DMS53 treated with DMSO at 0.1 percent for 48 hours (cell line): ENCODE measurements around the gene C19orf25.
A peak's percentile ranks its signal among the peaks of the same experiment; 100 is the strongest.
"Not testable (repeated sequence)": the region's sequence is repeated elsewhere in the genome, so short reads cannot be mapped to it uniquely, and the experiment has no call there.

Experiments used
- DNase-seq: peaks from one replicate; lab custom pipeline; 2025; ENCODE audit not compliant: unreplicated experiment; lab: John Stamatoyannopoulos, UW

Gene C19orf25

DNA sequence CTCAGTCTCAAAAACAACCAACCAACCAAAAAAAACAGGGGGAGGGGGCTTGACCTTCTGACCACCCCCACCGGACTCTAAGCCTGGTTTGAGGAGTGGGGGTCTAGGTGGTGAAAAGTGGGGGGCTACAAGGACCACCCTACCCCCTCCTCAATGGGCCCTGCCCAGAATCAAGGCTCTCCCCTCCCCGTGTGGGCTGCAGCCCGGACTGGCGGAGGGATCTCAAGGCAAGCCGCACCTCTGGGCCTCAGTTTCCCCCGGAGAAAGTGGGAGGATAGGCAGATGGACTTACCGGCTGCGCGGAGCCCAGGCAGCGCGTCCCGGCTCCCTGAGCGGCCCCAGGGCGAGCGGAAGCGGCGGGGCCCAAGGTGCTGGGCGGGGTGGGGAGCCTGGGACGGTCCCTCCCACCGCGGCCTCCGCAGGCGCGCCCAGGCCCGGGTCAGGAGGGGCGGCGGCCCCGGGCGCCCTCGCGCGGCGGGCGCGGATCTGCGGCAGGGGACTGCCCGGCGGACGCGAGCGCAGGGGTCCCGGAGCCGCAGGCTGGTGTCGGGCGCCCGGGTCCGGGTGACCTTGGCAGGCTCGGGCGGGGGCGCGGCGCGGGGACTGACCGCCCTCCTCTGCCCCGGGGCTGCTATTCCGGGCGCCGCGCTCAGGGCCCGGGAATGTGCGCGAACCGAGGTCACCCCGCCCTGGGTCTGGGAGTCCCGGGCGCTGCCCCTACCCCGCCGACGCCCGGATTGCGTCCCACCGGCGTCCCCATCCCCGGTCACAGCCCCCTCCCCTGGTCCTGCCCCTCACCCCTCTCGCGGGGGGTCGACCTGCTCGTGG lies 33.9 kb upstream of the C19orf25 start, which contains the start of gene ADAMTSL5:
Gene ADAMTSL5, minus strand, starts transcription at position 349 of the 828 bp plus-strand sequence. CDS start 2,076 bp downstream, outside the sequence.
- no peak for DNase-seq

GRCh38 chr19:1511318-1512317 lies 32.6 kb upstream of the C19orf25 start:
- no peak for DNase-seq

DNA sequence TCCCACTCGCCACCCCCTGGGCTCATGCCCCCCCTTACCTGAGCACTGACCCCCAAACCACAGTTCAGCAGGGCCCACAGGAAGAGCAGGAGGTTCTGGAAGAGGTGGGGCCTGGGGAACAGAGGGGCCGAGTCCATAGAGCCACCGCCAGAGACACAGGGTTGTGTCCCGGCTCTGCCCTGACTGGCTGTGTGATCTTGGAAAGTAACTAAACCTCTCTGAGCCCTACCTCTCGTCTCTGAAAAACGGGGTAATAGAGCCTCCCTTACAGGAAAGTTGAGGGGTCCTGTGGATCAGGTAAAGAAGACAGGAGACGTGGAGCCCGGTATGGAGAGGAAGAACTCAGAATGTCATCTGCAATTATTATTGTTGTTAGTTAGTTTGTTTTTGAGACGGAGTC lies 31.8 kb upstream of the C19orf25 start:
- no peak for DNase-seq

DNA sequence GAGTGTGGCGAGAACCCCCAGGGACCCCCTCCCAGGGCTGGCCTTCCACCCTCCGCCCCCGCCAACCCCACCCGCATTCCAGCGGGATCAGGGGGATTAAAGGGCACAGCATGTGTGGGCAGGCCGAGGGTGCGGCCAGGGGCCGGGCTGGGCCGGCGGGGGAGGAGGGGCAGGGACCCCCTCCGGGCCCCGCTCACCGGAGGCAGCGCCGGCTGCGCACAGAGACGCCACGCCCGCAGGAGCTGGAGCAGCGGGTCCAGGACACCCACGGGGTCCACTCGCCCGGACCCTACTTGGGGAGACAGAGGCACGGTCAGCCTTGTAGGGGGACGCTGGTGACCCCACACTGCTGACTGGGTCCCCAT lies 31.4 kb upstream of the C19orf25 start:
- DNase-seq = no peak

- DNase-seq = no peak
These were observed 30.8 kb upstream of the C19orf25 start for GRCh38 chr19:1509602-1510441.

GRCh38 chr19:1508507-1508856 lies 29.5 kb upstream of the C19orf25 start:
- DNase-seq = no peak

DNA sequence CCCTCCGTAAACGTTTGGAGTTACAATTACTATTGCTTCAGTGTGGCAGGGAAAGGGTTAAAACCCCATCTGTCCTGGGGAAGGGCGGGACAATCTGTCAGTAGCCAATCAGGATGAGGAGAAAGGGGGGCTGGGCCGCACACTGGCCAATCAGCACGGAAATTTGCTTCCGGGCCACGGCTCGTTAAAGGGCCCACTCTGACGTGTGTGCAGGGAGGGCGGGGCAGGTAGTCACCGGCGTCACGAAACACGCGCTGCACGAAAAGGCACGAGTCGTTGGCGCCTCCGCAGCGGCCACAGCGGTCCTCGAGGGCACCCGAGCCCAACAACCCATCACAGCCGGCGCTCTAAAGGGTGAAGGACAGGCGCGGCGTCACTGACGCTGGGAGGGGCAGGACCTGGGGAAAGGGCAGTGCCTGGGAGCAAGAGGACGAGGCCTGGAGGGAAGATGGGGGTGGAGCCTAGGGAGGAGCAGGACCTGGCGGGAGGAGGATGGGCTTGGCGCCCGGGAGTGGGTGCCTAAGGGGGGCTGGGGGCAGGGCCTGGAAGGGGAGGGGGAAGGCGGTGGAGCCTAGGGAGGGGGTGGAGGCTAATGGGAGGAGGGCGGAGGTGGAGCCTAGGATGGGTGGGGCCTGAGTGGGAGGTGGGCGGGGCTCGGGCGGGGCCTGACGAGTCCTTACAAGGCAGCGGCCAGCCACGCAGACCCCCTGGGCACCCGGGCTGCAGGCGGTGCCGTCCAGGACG lies 28.9 kb upstream of the C19orf25 start:
- DNase-seq = peak; percentile 66

- DNase-seq = no peak
These were observed 28.2 kb upstream of the C19orf25 start for GRCh38 chr19:1507192-1507660.

DNA sequence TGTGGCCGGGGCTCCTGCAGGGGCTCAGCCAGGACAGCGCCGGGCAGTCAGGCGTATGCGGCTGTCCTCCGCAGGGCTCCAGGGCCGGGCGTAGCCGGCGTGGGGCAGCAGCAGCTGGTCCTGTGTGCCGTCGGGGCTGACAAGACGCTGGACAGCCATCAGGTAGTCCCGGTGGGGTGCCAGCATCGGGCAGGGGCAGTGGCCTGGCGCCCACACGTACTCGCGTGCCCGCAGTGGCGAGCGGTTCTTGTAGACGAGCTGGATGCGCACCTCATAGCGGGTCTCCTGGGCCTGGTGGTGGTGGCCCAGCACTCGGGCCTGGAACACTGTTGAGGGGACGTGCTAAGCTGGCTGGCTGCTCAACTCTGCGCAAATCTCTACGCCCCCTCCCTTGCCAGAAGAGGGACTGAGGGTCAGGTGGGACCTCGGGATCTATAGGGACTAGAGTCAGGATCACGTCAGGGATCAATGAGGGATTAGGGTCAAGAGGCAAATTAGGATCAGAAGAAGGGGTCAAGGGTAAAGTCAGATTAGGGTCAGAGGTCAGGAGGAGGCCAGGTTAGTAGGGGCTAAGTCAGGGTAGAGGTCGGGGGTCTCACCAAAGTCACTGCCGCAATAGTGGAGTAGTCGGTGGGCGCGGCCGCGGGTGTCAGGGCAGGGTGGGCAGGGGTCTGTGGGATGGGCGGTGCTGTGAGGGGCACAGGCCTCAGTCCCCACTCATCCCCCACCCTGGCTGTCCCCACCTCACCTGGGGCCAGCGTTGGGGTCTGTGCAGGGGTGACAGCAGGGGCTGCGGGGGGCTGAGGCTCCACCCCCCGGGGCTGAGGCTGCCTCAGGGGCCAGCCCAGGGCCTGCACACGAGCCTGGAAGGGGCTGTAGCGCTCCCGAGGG lies 27.2 kb upstream of the C19orf25 start:
- no peak for DNase-seq

- DNase-seq = no peak
These were observed 26.0 kb upstream of the C19orf25 start for GRCh38 chr19:1505012-1505411.

DNA sequence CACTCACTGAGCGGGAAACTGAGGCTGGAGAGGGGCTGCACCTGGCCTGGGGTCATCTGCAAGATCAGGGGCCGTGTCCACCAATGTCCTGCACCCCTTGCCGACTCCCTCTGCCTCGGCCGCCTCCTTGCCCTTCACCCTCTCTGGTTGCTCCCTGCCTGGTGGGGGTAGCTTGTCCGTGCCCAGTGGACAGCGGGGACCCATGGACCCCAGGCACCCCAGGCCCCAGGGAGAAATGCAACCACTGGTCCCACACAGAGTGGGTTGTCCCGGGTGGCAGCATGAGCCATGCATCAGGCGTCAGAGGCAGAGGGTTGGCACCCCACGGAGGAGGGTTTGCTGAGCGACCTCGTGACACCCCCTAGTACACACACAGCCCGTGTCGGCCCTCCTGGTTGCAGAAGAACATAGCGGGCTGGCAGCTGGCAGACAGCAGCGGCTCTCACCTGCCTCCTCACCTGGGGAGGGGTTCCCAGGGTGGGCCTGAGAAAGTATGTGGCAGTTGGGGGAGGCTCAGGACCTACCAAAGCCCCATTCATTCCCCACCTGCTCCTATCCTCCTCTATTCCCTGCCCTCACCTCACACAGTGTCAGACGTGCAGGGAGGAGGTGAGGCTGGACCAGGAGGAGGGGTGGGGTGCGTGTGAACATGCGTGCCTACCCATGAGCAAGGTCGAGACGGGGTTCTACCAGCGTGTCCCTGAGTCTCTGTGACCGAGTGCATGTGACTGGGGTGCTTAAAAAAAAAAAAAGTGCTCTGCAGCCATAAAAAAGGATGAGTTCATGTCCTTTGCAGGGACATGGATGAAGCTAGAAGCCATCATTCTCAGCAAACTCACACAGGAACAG lies 25.1 kb upstream of the C19orf25 start:
- DNase-seq = no peak

DNA sequence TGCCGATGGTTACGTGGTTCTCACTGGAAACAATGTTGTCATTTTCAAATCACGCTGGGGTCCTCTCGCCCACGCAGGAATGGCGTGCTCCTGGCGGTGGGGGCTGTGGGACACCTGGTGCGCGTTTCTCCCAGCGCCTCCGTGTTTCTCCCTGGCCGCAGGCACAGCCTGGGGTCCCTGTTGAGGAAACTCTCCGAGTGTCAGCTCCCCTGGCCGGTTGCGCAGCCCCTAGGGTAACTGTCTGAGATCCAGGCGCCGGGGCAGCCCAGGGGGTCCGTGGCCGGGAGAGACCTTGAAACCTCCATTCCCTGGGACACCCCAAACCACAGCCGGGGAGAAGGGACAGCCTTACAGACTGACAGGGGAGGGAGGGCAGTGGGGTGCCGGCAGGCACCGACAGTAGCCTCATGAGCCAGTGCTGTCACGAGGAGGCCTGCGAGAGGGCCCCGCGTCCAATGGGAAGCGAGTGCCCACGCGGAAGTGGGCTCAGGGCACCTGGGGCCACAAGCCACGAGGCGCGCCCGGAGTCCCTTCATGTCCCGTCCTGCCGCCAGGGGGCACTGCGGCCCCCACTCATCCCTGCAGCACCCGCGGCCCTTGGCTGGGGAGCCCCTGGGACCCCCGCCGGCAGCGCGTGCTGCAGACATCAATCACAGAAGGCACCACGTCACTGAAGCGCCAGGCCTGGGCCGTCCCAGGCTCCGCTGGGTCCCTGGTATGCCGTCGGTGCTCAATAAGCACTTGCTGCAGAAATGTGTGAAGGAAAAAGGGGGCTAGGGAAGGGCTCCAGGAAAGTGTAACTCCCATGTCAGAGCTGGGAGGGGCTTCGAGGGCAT lies 24.3 kb upstream of the C19orf25 start:
- no peak for DNase-seq

GRCh38 chr19:1502433-1503088 lies 23.5 kb upstream of the C19orf25 start:
- no peak for DNase-seq

GRCh38 chr19:1501200-1501595 lies 22.2 kb upstream of the C19orf25 start:
- DNase-seq = no peak

DNA sequence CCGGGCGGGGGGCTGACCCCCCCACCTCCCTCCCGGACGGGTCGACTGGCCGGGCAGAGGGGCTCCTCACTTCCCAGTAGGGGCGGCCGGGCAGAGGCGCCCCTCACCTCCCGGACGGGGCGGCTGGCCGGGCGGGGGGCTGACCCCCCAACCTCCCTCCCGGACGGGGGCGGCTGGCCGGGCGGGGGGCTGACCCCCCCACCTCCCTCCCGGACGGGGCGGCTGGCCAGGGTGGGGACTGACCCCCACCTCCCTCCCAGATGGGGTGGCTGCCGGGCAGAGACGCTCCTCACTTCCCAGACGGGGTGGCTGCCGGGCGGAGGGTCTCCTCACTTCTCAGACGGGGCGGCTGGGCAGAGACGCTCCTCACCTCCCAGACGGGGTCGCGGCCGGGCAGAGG lies 20.2 kb upstream of the C19orf25 start:
- not testable (repeated sequence) for DNase-seq

DNA sequence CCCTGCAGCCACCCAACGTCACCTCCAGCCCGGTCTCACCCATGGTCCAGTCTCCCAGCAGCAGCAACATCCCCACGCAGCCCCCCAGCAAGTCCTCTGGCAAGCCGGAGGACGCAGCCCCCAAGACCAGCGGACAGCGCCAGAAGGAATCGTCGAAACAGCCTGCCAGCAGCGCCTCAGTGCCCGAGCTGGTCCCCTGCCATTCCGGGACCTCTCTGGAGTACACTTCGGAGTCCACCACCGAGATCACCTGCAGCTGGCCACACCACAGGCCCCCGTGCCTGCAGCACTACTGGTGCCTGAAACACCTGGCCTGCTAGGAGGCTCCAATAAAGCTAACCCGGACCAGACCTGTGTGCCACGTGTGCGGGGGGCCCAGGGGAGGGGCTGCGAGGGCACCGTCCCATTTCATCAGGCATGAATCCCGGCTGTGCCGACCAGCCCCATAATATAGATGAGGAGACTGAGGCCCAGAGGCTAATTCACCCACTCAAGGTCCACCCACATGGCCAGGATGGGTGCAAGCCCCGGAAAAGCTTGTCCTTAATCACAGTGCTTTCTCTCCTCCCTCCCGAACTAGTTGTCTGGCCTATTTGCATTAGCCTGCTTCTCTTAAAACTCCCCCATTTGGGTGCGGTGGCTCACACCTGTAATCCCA lies 18.7 kb upstream of the C19orf25 start:
- no peak for DNase-seq
